H9 (cell line): ENCODE measurements around the gene PRELID1. TPM values are rescaled to one million over a fixed set of nuclear protein-coding genes. Genes with fewer than 3 reads are reported as not detected.

ENCODE experiments used
- DNase-seq: peaks from one replicate; pipeline ENCODE4 v3.0.0-alpha.2; 2017
- H2AFZ ChIP-seq: one replicate; pipeline ENCODE4 v1.6.1; 2013; ENCODE audit warnings: mild to moderate bottlenecking, low read length, control low read depth, moderate library complexity
- H2AK5ac ChIP-seq: 2 replicates; pipeline ENCODE4 v1.6.1; 2013; ENCODE audit warnings: low read length, control low read depth, mixed read lengths; ENCODE audit not compliant: insufficient read length
- H2BK120ac ChIP-seq: one replicate; pipeline ENCODE4 v1.6.1; 2013; ENCODE audit warnings: low read depth, mild to moderate bottlenecking, low read length, control low read depth, inconsistent platforms; ENCODE audit not compliant: poor library complexity, severe bottlenecking
- H2BK12ac ChIP-seq: 2 replicates; pipeline ENCODE4 v1.6.1; 2013; ENCODE audit warnings: low read length, control low read depth, mixed read lengths, low read depth; ENCODE audit not compliant: insufficient read length
- H2BK15ac ChIP-seq: 2 replicates; pipeline ENCODE4 v1.6.1; 2013; ENCODE audit warnings: low read depth, low read length, control low read depth
- H2BK20ac ChIP-seq: one replicate; pipeline ENCODE4 v1.6.1; 2013; ENCODE audit warnings: low read depth, mild to moderate bottlenecking, low read length, control low read depth, inconsistent platforms; ENCODE audit not compliant: poor library complexity, severe bottlenecking
- H2BK5ac ChIP-seq: 2 replicates; pipeline ENCODE4 v1.6.1; 2013; ENCODE audit warnings: low read length, control low read depth, mixed read lengths; ENCODE audit not compliant: insufficient read length
- H3K14ac ChIP-seq: 2 replicates; pipeline ENCODE4 v1.6.1; 2013; ENCODE audit warnings: low read length, control low read depth; ENCODE audit not compliant: insufficient read depth
- H3K18ac ChIP-seq: 2 replicates; pipeline ENCODE4 v1.6.1; 2013; ENCODE audit warnings: low read depth, mild to moderate bottlenecking, mixed read lengths, low read length, control low read depth; ENCODE audit not compliant: insufficient read length
- H3K23ac ChIP-seq: 2 replicates; pipeline ENCODE4 v1.6.1; 2013; ENCODE audit warnings: low read length, control low read depth, mixed read lengths, low read depth; ENCODE audit not compliant: insufficient read length
- H3K23me2 ChIP-seq: 2 replicates; pipeline ENCODE4 v1.6.1; 2013; ENCODE audit warnings: low read depth, mild to moderate bottlenecking, mixed read lengths, low read length, control low read depth; ENCODE audit not compliant: insufficient read length, poor library complexity, severe bottlenecking
- H3K27ac ChIP-seq: 2 replicates; pipeline ENCODE4 v1.5.1; 2013; ENCODE audit warnings: low read length, control low read depth, mixed read lengths, low read depth; ENCODE audit not compliant: insufficient read length
- H3K27me3 ChIP-seq: 2 replicates; pipeline ENCODE4 v1.6.1; 2013; ENCODE audit warnings: low read length, control low read depth, inconsistent platforms; ENCODE audit not compliant: insufficient read depth
- H3K4ac ChIP-seq: 2 replicates; pipeline ENCODE4 v1.6.1; 2013; ENCODE audit warnings: low read depth, mild to moderate bottlenecking, control low read depth, inconsistent platforms, low read length, moderate library complexity
- H3K4me1 ChIP-seq: 2 replicates; pipeline ENCODE4 v1.6.1; 2013; ENCODE audit warnings: low read length, control low read depth, inconsistent platforms; ENCODE audit not compliant: insufficient read depth
- H3K4me2 ChIP-seq: 2 replicates; pipeline ENCODE4 v1.6.1; 2013; ENCODE audit warnings: low read length, control low read depth, mixed read lengths; ENCODE audit not compliant: insufficient read length, insufficient read depth
- H3K56ac ChIP-seq: 2 replicates; pipeline ENCODE4 v1.6.1; 2013; ENCODE audit warnings: low read depth, mild to moderate bottlenecking, mixed read lengths, low read length, control low read depth; ENCODE audit not compliant: insufficient read length
- H3K79me1 ChIP-seq: 2 replicates; pipeline ENCODE4 v1.6.1; 2013; ENCODE audit warnings: low read depth, mild to moderate bottlenecking, moderate library complexity, low read length, control low read depth, inconsistent platforms; ENCODE audit not compliant: insufficient read depth, poor library complexity, severe bottlenecking
- H3K79me2 ChIP-seq: 2 replicates; pipeline ENCODE4 v1.6.1; 2013; ENCODE audit warnings: low read length, control low read depth, inconsistent platforms; ENCODE audit not compliant: insufficient read depth
- H3K9ac ChIP-seq: 2 replicates; pipeline ENCODE4 v1.6.1; 2013; ENCODE audit warnings: low read length, control low read depth, mixed read lengths; ENCODE audit not compliant: insufficient read length; ENCODE audit errors: extremely low read depth
- H3K9me3 ChIP-seq: one replicate; pipeline ENCODE4 v1.6.1; 2013; ENCODE audit warnings: low read depth, low read length, inconsistent platforms; ENCODE audit not compliant: control insufficient read depth
- H3T11ph ChIP-seq: one replicate; pipeline ENCODE4 v1.6.1; 2013; ENCODE audit warnings: mild to moderate bottlenecking, low read length, control low read depth, inconsistent platforms
- H4K20me1 ChIP-seq: one replicate; pipeline ENCODE4 v1.6.1; 2013; ENCODE audit not compliant: control insufficient read depth, insufficient read length, insufficient read depth
- H4K5ac ChIP-seq: 2 replicates; pipeline ENCODE4 v1.6.1; 2013; ENCODE audit warnings: low read depth, mild to moderate bottlenecking, mixed read lengths, low read length, control low read depth; ENCODE audit not compliant: insufficient read length
- H4K8ac ChIP-seq: replicated peaks from 2 replicates; pipeline ENCODE4 v1.6.1; 2013; ENCODE audit warnings: low read length, control low read depth, mixed read lengths, low read depth; ENCODE audit not compliant: insufficient read length
- H4K91ac ChIP-seq: 2 replicates; pipeline ENCODE4 v1.6.1; 2013; ENCODE audit warnings: low read depth, mild to moderate bottlenecking, moderate library complexity, mixed read lengths, low read length, control low read depth; ENCODE audit not compliant: insufficient read length
- H3K27ac Mint-ChIP-seq, 3 experiments: 2 replicates in 2 of 3; 3 replicates in 1 of 3; pipeline ENCODE4 v1.8.0; 2020 to 2021; ENCODE audit warnings: mixed read lengths in 3 of 3, mild to moderate bottlenecking in 1 of 3, moderate library complexity in 1 of 3
- H3K27me3 Mint-ChIP-seq: 2 replicates; pipeline ENCODE4 v1.8.0; 2021; ENCODE audit warnings: low read depth, mild to moderate bottlenecking, moderate library complexity, mixed read lengths
- H3K36me3 Mint-ChIP-seq, 3 experiments: 2 replicates in 2 of 3; 3 replicates in 1 of 3; pipeline ENCODE4 v1.8.0; 2020 to 2021; ENCODE audit warnings: low read depth in 3 of 3, mixed read lengths in 3 of 3; ENCODE audit not compliant: insufficient read depth in 1 of 3
- H3K4me1 Mint-ChIP-seq, 2 experiments: 2 replicates each; pipeline ENCODE4 v1.8.0; 2020; ENCODE audit warnings: mixed read lengths in 2 of 2
- H3K4me3 Mint-ChIP-seq, 2 experiments: 2 replicates in 1 of 2; 3 replicates in 1 of 2; pipeline ENCODE4 v1.8.0; 2020 to 2021; ENCODE audit warnings: mild to moderate bottlenecking in 2 of 2, mixed read lengths in 2 of 2, moderate library complexity in 1 of 2
- H3K9me3 Mint-ChIP-seq, 2 experiments: 2 replicates in 1 of 2; 3 replicates in 1 of 2; pipeline ENCODE4 v1.8.0; 2020; ENCODE audit warnings: mild to moderate bottlenecking in 2 of 2, mixed read lengths in 2 of 2, moderate library complexity in 1 of 2
- WGBS: extraction: QIAGEN DNeasy Blood & Tissue Kit; methylation state at CpG from one replicate; pipeline ENCODE4 v1.1.7; 2013; ENCODE audit warnings: missing lambda C conversion rate, low lambda C conversion rate, mixed read lengths; ENCODE audit not compliant: insufficient read length; ENCODE audit errors: extremely low coverage; 5-methylcytosine and 5-hydroxymethylcytosine counted together
- total RNA-seq: library from RNA; stranded (reverse); gene quantifications from 2 replicates; pipeline ENCODE4 v1.2.1, GENCODE V29; 2021
- TF ChIP-seq, protein P1 (sequence below): fragments of 200-600 bp; sonication (generic); conservative IDR thresholded peaks from 3 replicates; pipeline ENCODE4 v1.8.0; 2021; ENCODE audit warnings: antibody characterized with exemption, mild to moderate bottlenecking

Gene PRELID1
- total RNA-seq, 1 experiment from 2014 or later = 213 TPM

GRCh38 chr5:177276886-177277285 is 26.7 kb upstream of the PRELID1 start:
- no peak overlapping the region for H2BK12ac ChIP-seq
- DNase-seq = no peak
- H3K56ac ChIP-seq = no peak overlapping the region
- Mint-ChIP-seq H3K9me3 (no peaks in the 10 kb centered on the region), H3K27me3 (no peaks in the 10 kb centered on the region), H3K4me1 (no peaks in the 10 kb centered on the region), H3K4me3 (no peak overlapping the region), H3K36me3 (peaks cover 40 to 90% (median 84%) of the 10 kb centered on the region in 3 experiments; a peak in 6 of 7 replicates), H3K27ac (no peak overlapping the region; a peak in 2 of 7 replicates)
- H2BK15ac ChIP-seq = no peak overlapping the region
- H2BK5ac ChIP-seq = no peak overlapping the region
- H2AK5ac ChIP-seq = no peak overlapping the region
- H3K79me2 ChIP-seq = no peaks in the 10 kb centered on the region; the same call in 1 of the 2 replicates
- H4K8ac ChIP-seq = no peak overlapping the region
- H3K27ac ChIP-seq = no peak overlapping the region
- no peak overlapping the region for H4K91ac ChIP-seq
- no peak overlapping the region for H3K4ac ChIP-seq
- H2BK120ac ChIP-seq = no peak overlapping the region
- no CpG with 5 or more reads among the region's 1 CpG for WGBS
- H3K4me1 ChIP-seq = no peaks in the 10 kb centered on the region
- H4K5ac ChIP-seq = no peak overlapping the region
- no peak overlapping the region for H3K14ac ChIP-seq
- H3K18ac ChIP-seq = no peak overlapping the region
- no peaks in the 10 kb centered on the region for H3K23me2 ChIP-seq
- no peak overlapping the region for H3K23ac ChIP-seq
- H3K79me1 ChIP-seq = no peaks in the 10 kb centered on the region
- H2AFZ ChIP-seq = no peak overlapping the region
- TF ChIP-seq, protein P1, sequence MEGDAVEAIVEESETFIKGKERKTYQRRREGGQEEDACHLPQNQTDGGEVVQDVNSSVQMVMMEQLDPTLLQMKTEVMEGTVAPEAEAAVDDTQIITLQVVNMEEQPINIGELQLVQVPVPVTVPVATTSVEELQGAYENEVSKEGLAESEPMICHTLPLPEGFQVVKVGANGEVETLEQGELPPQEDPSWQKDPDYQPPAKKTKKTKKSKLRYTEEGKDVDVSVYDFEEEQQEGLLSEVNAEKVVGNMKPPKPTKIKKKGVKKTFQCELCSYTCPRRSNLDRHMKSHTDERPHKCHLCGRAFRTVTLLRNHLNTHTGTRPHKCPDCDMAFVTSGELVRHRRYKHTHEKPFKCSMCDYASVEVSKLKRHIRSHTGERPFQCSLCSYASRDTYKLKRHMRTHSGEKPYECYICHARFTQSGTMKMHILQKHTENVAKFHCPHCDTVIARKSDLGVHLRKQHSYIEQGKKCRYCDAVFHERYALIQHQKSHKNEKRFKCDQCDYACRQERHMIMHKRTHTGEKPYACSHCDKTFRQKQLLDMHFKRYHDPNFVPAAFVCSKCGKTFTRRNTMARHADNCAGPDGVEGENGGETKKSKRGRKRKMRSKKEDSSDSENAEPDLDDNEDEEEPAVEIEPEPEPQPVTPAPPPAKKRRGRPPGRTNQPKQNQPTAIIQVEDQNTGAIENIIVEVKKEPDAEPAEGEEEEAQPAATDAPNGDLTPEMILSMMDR = no peak
- H3K9me3 ChIP-seq = no peaks in the 10 kb centered on the region
- H3K4me2 ChIP-seq = no peak overlapping the region
- H3T11ph ChIP-seq = no peak overlapping the region
- no peak overlapping the region for H2BK20ac ChIP-seq
- H3K27me3 ChIP-seq = no peaks in the 10 kb centered on the region
- no peaks in the 10 kb centered on the region for H4K20me1 ChIP-seq
- H3K9ac ChIP-seq = no peak overlapping the region
